GM12878 (cell line): ENCODE results near the gene LRRC7.

Experiments used
- SMAD1 ChIP-seq: fragments of 450-650 bp; IDR thresholded peaks from 2 replicates; pipeline ENCODE4 v1.6.1; 2018; ENCODE audit warnings: mild to moderate bottlenecking, low read depth; ENCODE audit not compliant: partially characterized antibody
- TAF1 ChIP-seq: IDR thresholded peaks from 2 replicates; pipeline ENCODE4 v1.6.1; 2011; ENCODE audit warnings: mild to moderate bottlenecking, low read depth, low read length, borderline replicate concordance
- TF ChIP-seq, protein P1 (sequence below): fragments of 450-650 bp; IDR thresholded peaks from 2 replicates; pipeline ENCODE4 v1.6.1; 2017; ENCODE audit warnings: mild to moderate bottlenecking
- TF ChIP-seq, protein P2 (sequence below), 3 experiments: IDR thresholded peaks in 2 of 3; conservative IDR thresholded peaks in 1 of 3; 2 replicates each; pipeline ENCODE4 v1.5.1; 2011; ENCODE audit warnings: low read depth in 3 of 3, low read length in 3 of 3, mild to moderate bottlenecking in 3 of 3, control low read depth in 2 of 3, moderate library complexity in 2 of 3, inconsistent platforms in 1 of 3, mixed read lengths in 1 of 3; ENCODE audit not compliant: control insufficient read depth in 2 of 3, insufficient read depth in 1 of 3; ENCODE audit errors: extremely low read depth in 1 of 3

DNA sequence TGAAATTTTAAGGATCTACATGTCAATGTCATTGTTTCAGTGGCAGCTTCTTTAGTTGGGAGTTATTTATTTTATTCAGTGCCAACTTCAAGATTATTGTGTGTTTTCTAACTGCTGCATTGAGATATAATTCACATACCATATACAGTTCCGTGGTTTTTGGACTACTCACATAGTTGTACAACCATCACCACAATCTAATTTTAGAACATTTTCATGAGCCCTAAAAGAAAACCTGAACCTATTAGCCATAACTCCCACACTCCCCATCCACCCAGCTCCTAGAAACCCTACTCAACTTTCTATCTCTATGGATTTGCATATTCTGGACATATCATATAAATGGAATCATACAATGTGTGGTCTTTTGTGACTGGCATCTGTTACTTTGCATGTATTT, 417.7 kb downstream of the LRRC7 start:
- TF ChIP-seq, protein P1, sequence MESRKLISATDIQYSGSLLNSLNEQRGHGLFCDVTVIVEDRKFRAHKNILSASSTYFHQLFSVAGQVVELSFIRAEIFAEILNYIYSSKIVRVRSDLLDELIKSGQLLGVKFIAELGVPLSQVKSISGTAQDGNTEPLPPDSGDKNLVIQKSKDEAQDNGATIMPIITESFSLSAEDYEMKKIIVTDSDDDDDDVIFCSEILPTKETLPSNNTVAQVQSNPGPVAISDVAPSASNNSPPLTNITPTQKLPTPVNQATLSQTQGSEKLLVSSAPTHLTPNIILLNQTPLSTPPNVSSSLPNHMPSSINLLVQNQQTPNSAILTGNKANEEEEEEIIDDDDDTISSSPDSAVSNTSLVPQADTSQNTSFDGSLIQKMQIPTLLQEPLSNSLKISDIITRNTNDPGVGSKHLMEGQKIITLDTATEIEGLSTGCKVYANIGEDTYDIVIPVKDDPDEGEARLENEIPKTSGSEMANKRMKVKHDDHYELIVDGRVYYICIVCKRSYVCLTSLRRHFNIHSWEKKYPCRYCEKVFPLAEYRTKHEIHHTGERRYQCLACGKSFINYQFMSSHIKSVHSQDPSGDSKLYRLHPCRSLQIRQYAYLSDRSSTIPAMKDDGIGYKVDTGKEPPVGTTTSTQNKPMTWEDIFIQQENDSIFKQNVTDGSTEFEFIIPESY: no peak
- no peak for TF ChIP-seq TAF1
- TF ChIP-seq, protein P2, sequence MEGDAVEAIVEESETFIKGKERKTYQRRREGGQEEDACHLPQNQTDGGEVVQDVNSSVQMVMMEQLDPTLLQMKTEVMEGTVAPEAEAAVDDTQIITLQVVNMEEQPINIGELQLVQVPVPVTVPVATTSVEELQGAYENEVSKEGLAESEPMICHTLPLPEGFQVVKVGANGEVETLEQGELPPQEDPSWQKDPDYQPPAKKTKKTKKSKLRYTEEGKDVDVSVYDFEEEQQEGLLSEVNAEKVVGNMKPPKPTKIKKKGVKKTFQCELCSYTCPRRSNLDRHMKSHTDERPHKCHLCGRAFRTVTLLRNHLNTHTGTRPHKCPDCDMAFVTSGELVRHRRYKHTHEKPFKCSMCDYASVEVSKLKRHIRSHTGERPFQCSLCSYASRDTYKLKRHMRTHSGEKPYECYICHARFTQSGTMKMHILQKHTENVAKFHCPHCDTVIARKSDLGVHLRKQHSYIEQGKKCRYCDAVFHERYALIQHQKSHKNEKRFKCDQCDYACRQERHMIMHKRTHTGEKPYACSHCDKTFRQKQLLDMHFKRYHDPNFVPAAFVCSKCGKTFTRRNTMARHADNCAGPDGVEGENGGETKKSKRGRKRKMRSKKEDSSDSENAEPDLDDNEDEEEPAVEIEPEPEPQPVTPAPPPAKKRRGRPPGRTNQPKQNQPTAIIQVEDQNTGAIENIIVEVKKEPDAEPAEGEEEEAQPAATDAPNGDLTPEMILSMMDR (IDR thresholded peaks at IDR 0.05 in 2 of 3, conservative IDR thresholded peaks at IDR 0.05 in 1 of 3; ENCODE audit: control insufficient read depth in 2 of 3, extremely low read depth in 1 of 3, insufficient read depth in 1 of 3, low read depth in 3 of 3, low read length in 3 of 3): no peak
- TF ChIP-seq SMAD1: no peak
